K562 (cell line): ENCODE data around the gene LRRTM4. TPM values are rescaled to one million over a fixed set of nuclear protein-coding genes. Genes with fewer than 3 reads are reported as not detected.

Source experiments
- ATAC-seq: fragments of 200-7000 bp; cut with Tn5 transposase; 3 replicates; pipeline ENCODE4 v1.9.1; 2020; ENCODE audit warnings: moderate library complexity
- BruUV-seq: library from RNA; stranded (reverse); fragments of 400-500 nt; replicated peaks from 2 replicates; lab custom pipeline; 2021; lab: Mats Ljungman, UMichigan
- CTCF ChIA-PET: fragments of 300-600 bp; formaldehyde crosslinking; extraction: SDS; loops from one replicate; lab custom pipeline; 2021; ENCODE audit warnings: low intra/inter-chr PET ratio; lab: Yijun Ruan, JAX
- POLR2A ChIA-PET: fragments of 300-600, 350-650 bp; sonication (Branson Sonifier 250); formaldehyde crosslinking; extraction: SDS; loops from one replicate; lab custom pipeline; 2021; ENCODE audit warnings: antibody characterized with exemption, inconsistent platforms; lab: Yijun Ruan, JAX
- DNase-seq, 4 experiments: peaks; one replicate each; pipeline versions ENCODE4 v3.0.0 to v3.0.0-alpha.2; 2011 to 2018; ENCODE audit warnings: low spot score in 3 of 4, mixed read lengths in 3 of 4; ENCODE audit errors: extremely low read depth in 1 of 4
- FAIRE-seq: peaks from 2 replicates; lab custom pipeline; 2011; peaks lifted over from hg19 to GRCh38; lab: Jason Lieb, UNC
- H2AFZ ChIP-seq: 2 replicates; pipeline ENCODE4 v1.6.0; 2011; ENCODE audit warnings: low read depth, low read length, control low read depth, inconsistent platforms
- H3K27ac ChIP-seq: fragments of 200-600 bp; 3 replicates; pipeline ENCODE4 v1.8.0; 2011; ENCODE audit warnings: low read depth, mild to moderate bottlenecking, control low read depth, inconsistent platforms, low read length, moderate library complexity, mixed read lengths; ENCODE audit errors: extremely low read depth
- H3K27me3 ChIP-seq, 2 experiments: fragments of 300-600 bp in 1 of 2; 2 replicates in 1 of 2; 3 replicates in 1 of 2; pipeline versions ENCODE4 v1.6.0 to v1.8.0; 2011; ENCODE audit warnings: inconsistent platforms in 2 of 2, low read length in 2 of 2, mild to moderate bottlenecking in 1 of 2, mixed read lengths in 1 of 2, moderate library complexity in 1 of 2; ENCODE audit not compliant: control insufficient read depth in 2 of 2, insufficient read depth in 2 of 2
- H3K36me3 ChIP-seq: fragments of 300-600 bp; 3 replicates; pipeline ENCODE4 v1.8.0; 2011; ENCODE audit warnings: mild to moderate bottlenecking, low read length, inconsistent platforms; ENCODE audit not compliant: control insufficient read depth, insufficient read depth
- H3K4me1 ChIP-seq, 2 experiments: fragments of 200-600 bp in 1 of 2; replicated peaks in 1 of 2; 2 replicates in 1 of 2; 3 replicates in 1 of 2; pipeline versions ENCODE4 v1.5.1 to v1.8.0; 2011; ENCODE audit warnings: inconsistent platforms in 2 of 2, low read length in 2 of 2, mild to moderate bottlenecking in 1 of 2, mixed read lengths in 1 of 2, moderate library complexity in 1 of 2; ENCODE audit not compliant: control insufficient read depth in 2 of 2, insufficient read depth in 2 of 2
- H3K4me2 ChIP-seq: 2 replicates; pipeline ENCODE4 v1.6.1; 2011; ENCODE audit warnings: low read length, control low read depth, inconsistent platforms, mixed read lengths; ENCODE audit not compliant: insufficient read depth
- H3K4me3 ChIP-seq: fragments of 200-600 bp; sonication (generic), shearing (Covaris generic); 2 replicates; pipeline ENCODE4 v1.5.1; 2016; ENCODE audit warnings: control low read depth, inconsistent platforms
- H3K79me2 ChIP-seq: fragments of 200-600 bp; 3 replicates; pipeline ENCODE4 v1.8.0; 2011; ENCODE audit warnings: low read length, inconsistent platforms; ENCODE audit not compliant: control insufficient read depth, insufficient read depth
- H3K9ac ChIP-seq, 2 experiments: 2 replicates each; pipeline versions ENCODE4 v1.6.0 to v1.6.1; 2011; ENCODE audit warnings: low read depth in 2 of 2, low read length in 2 of 2, control low read depth in 1 of 2, inconsistent platforms in 1 of 2, mild to moderate bottlenecking in 1 of 2, mixed read lengths in 1 of 2; ENCODE audit not compliant: insufficient read depth in 1 of 2
- H3K9me1 ChIP-seq: one replicate; pipeline ENCODE4 v1.6.0; 2011; ENCODE audit warnings: inconsistent platforms, mild to moderate bottlenecking, low read length, moderate library complexity; ENCODE audit not compliant: control insufficient read depth, insufficient read depth
- H3K9me3 ChIP-seq: replicated peaks from 2 replicates; pipeline ENCODE4 v1.5.1; 2011; ENCODE audit warnings: low read depth, low read length, inconsistent platforms; ENCODE audit not compliant: control insufficient read depth, insufficient read depth
- H4K20me1 ChIP-seq: replicated peaks from 2 replicates; pipeline ENCODE4 v1.6.1; 2011; ENCODE audit warnings: low read length, inconsistent platforms, mixed read lengths; ENCODE audit not compliant: control insufficient read depth, insufficient read depth
- BRF2 ChIP-seq: IDR thresholded peaks from 3 replicates; pipeline ENCODE4 v1.6.1; 2011; ENCODE audit warnings: borderline replicate concordance, mild to moderate bottlenecking; ENCODE audit not compliant: insufficient read length, insufficient read depth
- EWSR1 ChIP-seq: fragments of 450-650 bp; IDR thresholded peaks from 2 replicates; pipeline ENCODE4 v1.6.1; 2018; ENCODE audit warnings: borderline replicate concordance, mild to moderate bottlenecking, low read depth, moderate library complexity; ENCODE audit not compliant: partially characterized antibody
- GTF3C2 ChIP-seq: IDR thresholded peaks from 3 replicates; pipeline ENCODE4 v1.6.1; 2011; ENCODE audit warnings: borderline replicate concordance, mild to moderate bottlenecking, moderate library complexity; ENCODE audit not compliant: insufficient read length; ENCODE audit errors: extremely low read depth
- WGBS: fragments of 100-300 bp; shearing (Covaris generic); methylation state at CpG from one replicate; pipeline ENCODE4 v1.1.6; 2016; ENCODE audit warnings: low coverage, mixed read lengths; ENCODE audit not compliant: insufficient coverage; ENCODE audit errors: missing lambda C conversion rate; 5-methylcytosine and 5-hydroxymethylcytosine counted together
- in situ Hi-C: fragments of 300-500 bp; cut with MboI; formaldehyde crosslinking; loops from 4 replicates; pipeline ENCODE4 v1.15.0; 2018; ENCODE audit warnings: inconsistent platforms, mixed read lengths
- intact Hi-C: fragments of 100-400 bp; cut with micrococcal nuclease; formaldehyde crosslinking; loops from 2 replicates; pipeline ENCODE4 v1.14.2; 2022
- polyA plus RNA-seq, 8 experiments: library from polyadenylated mRNA; depleted of rRNA in 4 of 8; stranded (reverse) in 5 of 8; unstranded in 3 of 8; fragments of >200 nt; fragmentation: Nextera tagmentation in 2 of 8; fragmentation: Illumina TruSeq in 1 of 8; extraction: Ambion mirVana in 2 of 8; extraction: Trizol in 1 of 8; gene quantifications; 2 replicates each; pipeline versions ENCODE4 v1.2.1 to v1.2.3, GENCODE V29; 2011 to 2014; ENCODE audit warnings: inconsistent platforms in 1 of 8, missing spikeins in 1 of 8
- total RNA-seq, 7 experiments: library from RNA; depleted of rRNA in 6 of 7; stranded (reverse); fragments of >200 nt in 6 of 7; fragmentation: Illumina TruSeq in 2 of 7; extraction: Trizol in 2 of 7; gene quantifications; 2 replicates each; pipeline versions ENCODE4 v1.2.1 to v1.2.3, GENCODE V29; 2011 to 2021; ENCODE audit warnings: low replicate concordance in 1 of 7

The LRRTM4 gene
- total and polyA plus RNA-seq, 9 of the 15 experiments (the other 6 are each of a cell fraction or from before 2014, with no cell fraction given) = 0.04 TPM; not detected in 6

- CTCF ChIA-PET = no interaction called here
- no TSS peak for BruUV-seq
- H3K4me1 ChIP-seq = no peaks in the 10 kb centered on the region
These were observed 53.1 kb downstream of the LRRTM4 start for GRCh38 chr2:77469106-77469505.

More at GRCh38 chr2:77469106-77469505, 53.1 kb downstream of the LRRTM4 start:
- no peak for FAIRE-seq
- H3K27ac ChIP-seq = no peak overlapping the region
- H3K79me2 ChIP-seq = no peaks in the 10 kb centered on the region
- no peaks in the 10 kb centered on the region for H4K20me1 ChIP-seq
- no peak for ATAC-seq
- no peaks in the 10 kb centered on the region for H3K36me3 ChIP-seq
- POLR2A ChIA-PET = no interaction called here
- TF ChIP-seq EWSR1 (no peak), BRF2 (no peak), GTF3C2 (no peak)
- no peaks in the 10 kb centered on the region for H3K27me3 ChIP-seq
- no peaks in the 10 kb centered on the region for H3K9me1 ChIP-seq
- intact Hi-C loops = no loop called here
- H3K9me3 ChIP-seq = no peaks in the 10 kb centered on the region
- DNase-seq = no peak
- no peak overlapping the region for H3K4me3 ChIP-seq
- in situ Hi-C loops = no loop called here
- no peak overlapping the region for H3K9ac ChIP-seq
- H2AFZ ChIP-seq = no peak overlapping the region
- H3K4me2 ChIP-seq = no peak overlapping the region
- WGBS = 0% methylated on average over 4 of the region's 4 CpGs
